Measurements from ENCODE around the gene CZIB.

- no peak for TF ChIP-seq CTCF (IDR thresholded peaks at IDR 0.05; ENCODE audit: low read length)
- TF ChIP-seq EZH2 (optimal IDR thresholded peaks at IDR 0.05; ENCODE audit: low read depth, low read length): no peak
- no peak for TF ChIP-seq EZH2phosphoT487 (IDR thresholded peaks at IDR 0.05; ENCODE audit: low read length)
These were observed 2.2 kb downstream of the CZIB start for GRCh38 chr1:53218201-53218600.
